HG02973 (cell line): ENCODE results near the gene PLCZ1.
"Not testable (repeated sequence)": the region's sequence is repeated elsewhere in the genome, so short reads cannot be mapped to it uniquely, and the experiment has no call there.

Source experiments
- ATAC-seq: cut with Tn5 transposase; IDR thresholded peaks from one replicate; pipeline ENCODE4 v1.9.1; 2021; ENCODE audit warnings: moderate library complexity; ENCODE audit not compliant: unreplicated experiment

PLCZ1 gene

DNA sequence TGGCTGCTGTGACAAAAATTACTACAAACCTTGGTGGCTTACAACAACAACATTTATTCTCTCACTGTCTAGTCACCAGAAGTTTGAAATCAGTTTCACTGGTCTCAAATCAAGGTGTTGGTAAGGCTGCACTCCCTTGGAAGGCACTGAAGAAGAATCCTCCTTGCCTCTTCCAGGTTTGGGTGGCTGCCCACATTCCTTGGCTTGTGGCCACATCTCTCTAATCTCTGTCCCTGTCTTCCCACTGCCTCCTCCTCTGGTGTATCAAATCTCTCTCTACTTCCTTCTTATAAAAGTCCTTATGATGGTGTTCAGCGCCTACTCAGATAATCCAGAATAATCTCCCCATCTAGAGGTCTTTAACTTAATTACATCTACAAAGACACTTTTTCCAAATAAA is 31.0 kb downstream of the PLCZ1 start:
- ATAC-seq = no peak

GRCh38 chr12:18703911-18704310 is 33.9 kb downstream of the PLCZ1 start:
- ATAC-seq = no peak

GRCh38 chr12:18703321-18703720 is 34.5 kb downstream of the PLCZ1 start:
- no peak for ATAC-seq

DNA sequence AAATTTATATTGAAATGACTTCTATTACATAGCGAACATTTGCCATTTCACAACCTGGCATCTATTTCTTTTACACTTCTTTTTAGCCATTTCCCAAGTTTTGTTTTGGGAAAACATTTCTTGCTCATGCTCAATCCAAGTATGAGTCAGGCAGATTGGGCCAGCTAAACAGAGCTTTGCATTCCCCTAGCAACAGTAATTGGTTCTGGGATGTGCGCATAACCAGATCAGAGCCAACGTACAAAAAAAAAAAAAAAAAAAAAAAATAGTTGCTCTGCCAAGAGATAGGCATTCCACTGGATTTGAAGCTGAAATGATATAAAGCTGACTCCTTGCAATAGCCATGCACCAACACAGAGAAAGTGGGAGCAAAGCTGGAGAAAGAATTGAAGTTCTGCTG is 37.5 kb downstream of the PLCZ1 start:
- ATAC-seq = no peak

DNA sequence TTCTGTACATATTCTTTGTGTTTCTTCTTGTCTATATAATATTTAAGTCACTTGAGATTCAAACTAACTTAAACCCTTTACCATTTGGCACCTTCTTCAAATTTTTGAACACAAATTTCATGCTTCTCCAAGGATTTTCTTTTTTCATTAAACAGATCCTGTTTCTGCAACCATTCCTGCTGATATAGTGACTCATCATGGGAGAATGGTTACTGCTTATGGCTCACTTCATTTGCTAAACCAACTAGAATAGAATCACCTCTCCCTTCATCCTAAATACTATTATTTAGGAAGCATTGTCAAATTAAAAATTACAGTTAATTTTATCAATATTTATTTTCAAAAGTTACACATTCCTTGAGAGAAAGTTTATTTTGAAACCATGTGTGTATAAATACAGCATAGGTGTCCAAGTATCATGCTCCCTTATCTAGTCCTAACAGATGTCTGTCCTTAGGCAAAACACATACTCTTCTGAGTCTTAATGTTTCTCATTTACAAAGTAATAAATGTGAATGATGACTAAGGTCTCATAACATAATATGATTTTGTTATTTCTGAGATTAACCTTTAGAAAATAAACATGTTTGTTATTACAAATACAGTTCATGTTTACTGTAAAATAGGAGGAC is 40.7 kb downstream of the PLCZ1 start:
- ATAC-seq = no peak

DNA sequence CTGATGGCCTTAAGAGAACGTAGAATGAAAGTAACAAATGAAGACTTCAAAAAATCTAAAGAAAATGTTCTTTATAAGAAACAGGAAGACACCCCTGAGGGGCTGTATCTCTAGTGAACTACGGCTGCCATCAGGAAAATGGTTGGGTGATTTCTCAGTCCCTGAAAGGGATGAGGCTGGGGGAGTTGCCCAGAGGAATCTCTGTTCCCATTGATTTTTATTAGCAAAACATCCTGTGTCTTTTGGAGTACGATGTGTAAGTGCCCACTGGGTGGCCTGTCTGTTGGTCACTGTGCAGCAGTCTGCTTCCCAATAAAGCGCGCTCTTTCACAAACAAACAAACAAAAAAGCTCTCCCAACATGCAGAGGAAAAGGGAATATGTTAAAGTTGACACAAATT is 43.8 kb downstream of the PLCZ1 start:
- not testable (repeated sequence) for ATAC-seq

- ATAC-seq = no peak
Measured at GRCh38 chr12:18690653-18691052, 47.2 kb downstream of the PLCZ1 start.

- no peak for ATAC-seq
Measured at GRCh38 chr12:18689771-18690170, 48.0 kb downstream of the PLCZ1 start.

- no peak for ATAC-seq
Measured at GRCh38 chr12:18684430-18684829, 53.4 kb downstream of the PLCZ1 start.

DNA sequence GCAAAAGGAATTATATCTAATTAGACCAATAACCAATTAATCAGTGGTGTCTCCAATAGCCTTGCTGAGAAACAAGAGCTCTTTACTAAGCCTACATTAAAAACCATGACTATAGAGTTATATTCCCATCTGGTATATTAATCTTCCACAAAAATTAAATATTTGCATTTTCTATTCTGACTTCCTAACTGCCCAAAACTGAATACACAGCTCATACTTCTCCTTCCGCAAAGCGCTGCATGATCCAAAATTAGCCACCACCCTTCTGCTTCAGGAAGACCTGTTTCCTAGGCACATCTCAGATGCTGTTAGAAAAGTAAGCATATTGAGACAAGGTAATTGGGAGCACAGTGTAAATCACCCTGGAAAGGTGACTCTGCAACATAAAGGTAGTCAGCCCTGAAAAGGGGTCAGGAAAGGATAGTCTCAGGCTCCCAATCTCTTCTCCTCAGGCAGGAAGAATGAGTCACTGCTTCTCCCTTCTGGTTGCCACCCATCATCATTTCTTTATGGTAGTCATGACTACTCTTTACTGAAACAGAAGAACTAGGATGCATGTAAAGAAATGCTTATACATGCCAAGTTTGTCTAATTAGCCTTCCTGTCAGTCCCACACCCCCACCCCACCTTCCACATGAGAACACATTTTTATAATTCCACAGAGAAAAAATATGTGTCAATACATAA is 54.3 kb downstream of the PLCZ1 start:
- no peak for ATAC-seq

GRCh38 chr12:18681818-18682217 is 56.0 kb downstream of the PLCZ1 start:
- no peak for ATAC-seq

DNA sequence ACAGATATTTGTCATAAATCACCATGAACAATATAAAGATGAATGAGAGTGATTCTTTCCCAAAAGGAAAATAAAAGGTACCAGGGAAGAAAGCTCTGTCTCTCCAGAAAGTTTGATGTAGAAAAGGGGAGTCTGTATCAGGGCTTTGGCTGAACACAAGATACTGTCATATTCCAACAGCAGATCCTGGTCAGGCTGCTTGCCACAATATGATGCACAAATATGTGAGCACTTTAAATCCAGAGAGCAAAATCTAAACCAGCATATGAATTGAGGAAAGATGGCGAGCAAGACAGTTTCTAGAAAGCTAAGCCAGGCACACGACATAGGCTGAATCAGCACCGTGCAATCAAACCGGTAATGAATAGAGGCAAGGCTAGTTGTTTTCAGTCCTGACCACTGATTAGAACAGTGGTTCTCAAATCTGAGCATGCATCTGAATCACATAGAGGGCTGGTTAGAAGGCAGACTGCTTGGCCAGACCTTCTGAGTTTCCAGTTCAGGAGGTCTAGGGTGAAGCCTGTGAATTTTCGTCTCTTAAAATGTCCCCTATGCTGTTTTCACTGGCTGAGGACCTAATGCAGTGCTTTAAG is 60.7 kb downstream of the PLCZ1 start:
- no peak for ATAC-seq

- ATAC-seq = no peak
Measured at GRCh38 chr12:18676141-18676540, 61.7 kb downstream of the PLCZ1 start.

GRCh38 chr12:18658829-18659228 is 79.0 kb downstream of the PLCZ1 start:
- ATAC-seq = no peak

DNA sequence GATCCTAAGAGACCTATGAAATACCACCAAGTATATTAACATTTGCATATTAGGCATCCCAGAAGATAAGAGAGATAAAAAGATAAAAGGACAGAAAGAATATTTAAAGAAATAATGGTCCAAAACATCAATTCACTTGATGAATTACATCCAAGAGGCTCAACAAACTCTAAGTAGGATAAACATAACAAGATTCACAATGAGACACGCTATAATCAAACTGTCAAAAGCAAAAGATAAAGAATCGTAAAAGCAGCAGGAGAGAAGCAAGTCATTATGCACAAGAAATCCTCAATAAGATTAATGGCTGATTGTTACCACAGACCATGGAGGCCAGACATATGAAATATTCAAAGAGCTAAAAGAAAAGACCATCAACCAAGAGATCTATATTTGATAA is 79.6 kb downstream of the PLCZ1 start:
- ATAC-seq = no peak

- ATAC-seq = no peak
Measured at GRCh38 chr12:18655351-18655750, 82.5 kb downstream of the PLCZ1 start.

GRCh38 chr12:18653465-18653864 is 84.3 kb downstream of the PLCZ1 start:
- ATAC-seq = no peak

DNA sequence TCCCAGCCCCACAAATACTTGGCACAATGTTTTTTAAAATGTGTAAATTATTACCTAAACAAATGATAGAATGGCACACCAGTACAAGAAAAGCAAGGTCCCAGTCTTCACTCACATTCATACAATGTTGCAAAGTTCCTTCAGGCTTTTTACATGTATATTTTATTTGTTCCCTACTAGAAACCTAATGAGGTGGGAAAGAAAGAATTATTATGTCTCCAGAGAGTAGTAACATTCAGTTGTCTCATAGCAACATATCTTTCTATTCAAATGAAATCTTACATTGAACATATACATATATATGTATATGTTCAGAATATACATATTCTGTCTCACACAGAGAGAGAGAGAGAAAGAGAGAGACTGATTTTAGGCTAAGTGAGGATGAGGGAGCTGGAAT is 85.2 kb downstream of the PLCZ1 start:
- no peak for ATAC-seq

DNA sequence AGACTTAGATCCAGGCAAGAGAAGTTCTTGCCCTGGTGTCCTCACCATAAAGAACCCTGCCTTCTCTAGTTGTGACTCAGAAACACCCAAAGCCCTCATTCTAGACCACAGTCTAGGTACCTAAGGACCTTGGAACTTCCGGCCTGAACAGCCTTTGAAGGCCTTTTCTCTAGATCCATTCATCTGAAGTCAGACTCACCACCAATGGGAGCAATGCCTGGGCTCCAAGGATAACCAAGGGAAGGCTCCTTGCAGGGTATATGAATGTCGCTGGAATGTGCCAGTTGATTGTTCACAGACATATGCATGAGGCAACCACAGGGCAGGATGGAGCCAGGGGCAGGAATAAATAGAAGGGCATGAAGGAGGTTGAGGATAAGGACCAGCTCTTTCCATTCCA is 86.3 kb downstream of the PLCZ1 start:
- ATAC-seq = no peak

DNA sequence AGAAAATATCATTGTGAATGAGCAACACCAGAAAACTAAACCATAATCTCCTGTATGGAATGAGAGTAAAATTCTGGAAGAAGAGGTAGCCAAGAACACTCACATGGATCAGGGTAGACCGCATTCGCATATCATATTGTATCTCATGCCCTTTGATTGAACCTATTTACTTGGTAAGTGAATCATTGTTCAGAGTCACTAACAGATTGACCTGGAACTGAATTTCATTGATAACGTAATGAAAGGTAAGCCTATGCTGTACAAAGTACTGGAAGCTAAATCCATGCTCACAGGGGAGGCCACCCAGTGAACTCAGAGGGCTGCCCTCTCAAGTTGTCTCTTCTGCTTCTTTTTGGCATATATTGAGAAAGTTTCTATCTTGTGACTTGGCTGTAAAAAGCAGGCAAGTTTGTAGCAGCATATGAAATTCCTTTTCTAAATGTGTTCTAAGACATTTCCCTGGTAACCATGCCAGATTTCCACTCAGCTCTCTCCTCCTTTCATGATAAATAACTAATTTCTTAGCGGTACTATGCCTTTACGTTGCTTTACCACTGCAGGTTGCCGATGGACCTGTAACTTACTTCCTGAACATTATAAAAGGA is 91.4 kb downstream of the PLCZ1 start:
- ATAC-seq = no peak

- no peak for ATAC-seq
Measured at GRCh38 chr12:18644564-18644963, 93.2 kb downstream of the PLCZ1 start.

DNA sequence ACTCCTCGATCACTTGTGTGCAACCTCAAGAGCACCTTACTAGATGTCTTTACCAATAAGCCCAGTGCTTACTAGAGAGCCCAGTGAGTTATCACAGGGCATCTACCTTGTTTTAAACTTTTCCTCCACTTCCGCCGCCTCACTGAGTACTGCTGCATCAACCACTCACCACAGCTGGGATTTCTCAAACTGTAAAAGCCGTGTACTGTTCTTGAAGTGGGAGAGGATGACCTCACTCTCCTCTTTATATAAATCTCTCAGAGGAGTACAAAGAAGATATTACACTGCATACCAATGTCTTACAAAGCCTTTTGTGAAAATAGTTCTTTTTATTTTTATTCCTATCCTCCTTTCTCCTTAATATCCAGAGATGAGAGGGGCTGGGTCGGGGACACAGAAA is 94.1 kb downstream of the PLCZ1 start:
- no peak for ATAC-seq
